Stimulated activated CD8-positive, alpha-beta memory T cell treated with anti-CD3 and anti-CD28 coated beads, Interleukin-4, amount 100 ng/mL, for 24 hours (primary cell): ENCODE data around the gene SLC22A13.
"Not testable (repeated sequence)": the region's sequence is repeated elsewhere in the genome, so short reads cannot be mapped to it uniquely, and the experiment has no call there.

Source experiments
- DNase-seq: peaks from one replicate; pipeline ENCODE4 v3.0.0-alpha.2; 2020; ENCODE audit warnings: low read depth

SLC22A13 gene, protein sequence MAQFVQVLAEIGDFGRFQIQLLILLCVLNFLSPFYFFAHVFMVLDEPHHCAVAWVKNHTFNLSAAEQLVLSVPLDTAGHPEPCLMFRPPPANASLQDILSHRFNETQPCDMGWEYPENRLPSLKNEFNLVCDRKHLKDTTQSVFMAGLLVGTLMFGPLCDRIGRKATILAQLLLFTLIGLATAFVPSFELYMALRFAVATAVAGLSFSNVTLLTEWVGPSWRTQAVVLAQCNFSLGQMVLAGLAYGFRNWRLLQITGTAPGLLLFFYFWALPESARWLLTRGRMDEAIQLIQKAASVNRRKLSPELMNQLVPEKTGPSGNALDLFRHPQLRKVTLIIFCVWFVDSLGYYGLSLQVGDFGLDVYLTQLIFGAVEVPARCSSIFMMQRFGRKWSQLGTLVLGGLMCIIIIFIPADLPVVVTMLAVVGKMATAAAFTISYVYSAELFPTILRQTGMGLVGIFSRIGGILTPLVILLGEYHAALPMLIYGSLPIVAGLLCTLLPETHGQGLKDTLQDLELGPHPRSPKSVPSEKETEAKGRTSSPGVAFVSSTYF

DNA sequence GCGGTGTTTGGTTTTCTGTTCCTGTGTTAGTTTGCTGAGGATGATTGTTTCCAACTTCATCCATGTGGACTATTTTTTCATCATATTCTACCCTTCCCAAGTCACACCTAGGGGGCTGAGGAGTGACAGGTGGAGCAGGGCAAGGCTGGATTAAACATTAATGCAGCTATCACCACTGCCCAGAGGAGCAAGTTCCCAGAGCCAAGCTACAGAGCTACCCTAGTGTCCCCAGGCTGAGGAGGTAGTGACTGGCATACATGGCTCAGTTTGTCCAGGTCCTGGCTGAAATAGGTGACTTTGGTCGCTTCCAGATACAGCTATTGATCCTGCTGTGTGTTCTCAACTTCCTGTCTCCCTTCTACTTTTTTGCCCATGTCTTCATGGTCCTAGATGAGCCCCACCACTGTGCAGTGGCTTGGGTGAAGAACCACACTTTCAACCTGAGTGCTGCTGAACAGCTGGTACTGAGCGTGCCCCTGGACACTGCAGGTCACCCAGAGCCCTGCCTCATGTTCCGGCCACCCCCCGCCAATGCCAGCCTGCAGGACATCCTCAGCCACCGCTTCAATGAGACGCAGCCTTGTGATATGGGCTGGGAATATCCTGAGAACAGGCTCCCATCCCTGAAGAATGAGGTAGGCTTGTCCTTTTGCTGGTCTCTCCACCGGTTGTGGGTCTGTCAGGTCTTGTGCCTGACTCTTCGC is at the start of gene SLC22A13:
TSS of gene SLC22A13 (plus strand) at position 209 of the 704 bp plus-strand sequence. CDS start at position 258, 49 bp downstream.
- no peak for DNase-seq

DNA sequence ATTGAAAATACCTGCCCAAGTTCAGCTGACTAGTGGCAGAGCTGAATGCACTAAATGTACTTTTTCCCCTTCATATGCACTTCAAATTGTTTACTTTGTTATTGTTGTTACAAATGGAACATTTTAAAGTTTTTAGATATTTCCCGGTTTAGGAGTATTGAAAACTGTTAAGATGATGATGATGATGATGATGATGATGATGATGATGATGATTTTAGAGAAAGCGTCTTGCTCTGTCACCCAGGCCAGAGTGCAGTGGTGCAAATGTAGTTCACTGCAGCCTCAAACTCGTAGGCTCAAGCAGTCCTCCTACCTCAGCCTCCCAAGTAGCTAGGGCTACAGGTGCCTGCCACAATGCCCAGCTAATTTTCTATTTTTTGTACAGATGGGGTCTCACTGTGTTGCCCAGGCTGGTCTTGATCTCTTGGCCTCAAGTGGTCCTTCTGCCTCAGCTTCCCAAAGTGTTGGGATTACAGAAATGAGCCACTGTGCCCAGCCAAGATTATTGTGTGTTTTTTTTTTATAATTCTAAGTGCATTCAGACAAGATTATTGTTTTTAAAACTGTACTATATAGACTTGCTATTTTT is 45.9 kb upstream of the SLC22A13 start:
- no peak for DNase-seq

DNA sequence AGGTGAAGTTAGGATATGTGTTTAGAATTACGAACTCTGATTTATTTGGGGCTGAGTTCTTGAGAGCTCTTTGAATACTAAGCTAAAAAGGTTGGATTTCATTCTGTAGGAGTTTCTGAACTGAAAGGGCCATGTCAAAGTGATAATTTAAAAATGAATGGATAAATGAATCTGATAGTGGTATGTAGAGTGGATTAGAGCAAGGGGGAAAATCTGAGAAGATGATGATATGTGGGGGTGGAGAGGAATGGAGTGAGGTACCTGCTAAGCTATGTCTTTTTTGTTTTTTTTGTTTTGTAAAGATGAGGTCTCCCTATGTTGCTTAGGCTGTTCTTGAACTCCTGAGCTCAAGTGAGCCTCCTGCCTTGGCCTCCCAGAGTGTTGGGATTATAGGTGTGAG is 44.6 kb upstream of the SLC22A13 start:
- DNase-seq: no peak

DNA sequence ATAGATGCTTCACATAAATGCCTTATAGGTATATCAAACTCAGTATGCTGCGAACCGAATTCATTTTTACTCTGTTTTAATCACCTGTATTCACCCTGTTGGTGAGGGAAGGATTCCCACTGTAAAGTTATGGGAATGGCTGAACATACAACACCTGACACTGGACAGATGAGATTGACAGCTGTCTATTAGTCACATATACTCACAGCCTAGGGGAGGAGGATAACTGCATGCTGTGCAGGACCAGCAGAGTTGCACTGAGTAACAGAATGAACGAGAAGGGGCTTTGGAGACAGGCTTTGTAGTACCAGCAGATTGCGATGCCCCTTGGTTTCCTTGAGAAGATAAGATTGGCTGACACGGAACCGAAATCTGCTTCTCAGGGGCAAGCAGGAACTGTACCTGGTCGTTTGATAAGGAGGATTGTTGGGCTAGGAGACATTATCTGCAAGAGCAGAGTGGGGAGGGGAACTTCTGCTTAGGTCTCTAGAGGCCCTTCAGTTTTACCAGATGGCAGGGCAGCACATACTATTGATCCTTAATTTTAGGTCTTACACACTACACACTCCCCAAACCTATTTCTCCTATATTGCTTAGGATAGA is 43.5 kb upstream of the SLC22A13 start:
- no peak for DNase-seq

DNA sequence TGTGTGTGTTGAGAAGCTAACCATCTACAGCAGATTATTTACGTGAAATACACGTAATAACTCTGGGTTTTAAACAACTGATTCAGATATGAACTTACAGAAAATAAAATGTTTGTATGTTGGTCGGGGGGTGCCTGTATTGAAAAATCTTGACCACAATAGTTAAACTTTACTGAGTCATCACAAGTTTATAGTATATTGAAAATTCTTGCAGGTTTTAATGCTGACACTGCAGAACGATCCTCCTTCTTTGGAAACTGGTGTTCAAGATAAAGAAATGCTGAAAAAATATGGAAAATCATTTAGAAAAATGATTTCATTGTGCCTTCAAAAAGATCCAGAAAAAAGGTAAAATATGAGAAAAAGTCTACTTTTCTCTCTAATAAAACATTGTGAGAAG is 41.3 kb upstream of the SLC22A13 start:
- no peak for DNase-seq

DNA sequence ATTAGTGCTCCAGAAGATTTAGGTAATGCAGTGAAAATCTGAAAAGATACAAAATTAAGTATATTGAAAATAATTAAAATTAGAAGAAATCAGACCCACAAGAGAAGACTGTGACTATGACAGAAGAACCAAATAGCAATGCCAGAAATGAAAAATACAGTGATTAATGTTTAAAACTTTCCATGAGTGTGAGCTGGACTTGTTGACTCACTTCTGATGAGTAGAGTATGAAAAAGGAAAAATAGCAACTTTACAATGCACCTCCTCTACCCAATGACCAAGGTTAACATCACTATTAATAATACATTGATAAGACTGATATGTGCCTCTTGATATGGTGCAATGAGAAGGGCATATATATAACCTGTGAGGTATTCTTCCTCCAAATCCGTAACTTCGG is 39.3 kb upstream of the SLC22A13 start:
- DNase-seq: no peak

DNA sequence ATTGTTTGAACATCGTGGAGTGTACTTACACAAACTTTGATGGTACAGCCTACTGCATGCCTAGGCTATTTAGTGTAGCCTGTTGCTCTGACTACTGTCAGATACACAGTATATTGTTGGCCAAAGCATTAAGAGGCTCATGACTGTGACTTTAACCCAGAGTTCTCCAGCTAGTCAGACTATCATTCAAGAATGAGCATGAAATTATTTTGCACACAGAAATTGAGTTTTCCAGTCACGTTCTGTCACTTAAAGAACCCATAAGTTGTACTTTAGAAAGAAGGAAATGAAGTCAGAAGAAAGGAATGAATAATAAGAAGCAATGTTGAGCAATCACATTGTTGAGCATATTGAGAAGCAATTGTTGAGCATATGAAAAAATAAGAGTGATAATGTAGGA is 37.6 kb upstream of the SLC22A13 start:
- DNase-seq: no peak

DNA sequence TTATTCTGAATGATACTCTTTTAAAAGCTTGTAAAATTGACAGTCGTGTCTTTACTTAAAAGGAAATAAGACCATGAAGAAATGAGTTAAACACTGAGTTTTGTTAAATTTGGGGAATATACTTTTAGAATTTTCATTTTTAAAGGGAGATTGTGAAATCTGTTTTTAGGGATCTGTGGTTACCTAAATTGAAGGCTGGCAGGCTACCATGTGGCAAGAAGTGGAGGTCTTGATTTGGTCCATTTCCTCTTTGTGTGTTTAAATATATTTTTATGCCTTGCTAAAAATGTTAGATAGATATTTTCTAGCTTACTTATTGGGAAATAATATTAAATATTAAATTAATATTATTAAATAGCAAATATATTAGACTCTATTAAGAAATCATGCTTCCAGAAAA is 36.6 kb upstream of the SLC22A13 start:
- no peak for DNase-seq

DNA sequence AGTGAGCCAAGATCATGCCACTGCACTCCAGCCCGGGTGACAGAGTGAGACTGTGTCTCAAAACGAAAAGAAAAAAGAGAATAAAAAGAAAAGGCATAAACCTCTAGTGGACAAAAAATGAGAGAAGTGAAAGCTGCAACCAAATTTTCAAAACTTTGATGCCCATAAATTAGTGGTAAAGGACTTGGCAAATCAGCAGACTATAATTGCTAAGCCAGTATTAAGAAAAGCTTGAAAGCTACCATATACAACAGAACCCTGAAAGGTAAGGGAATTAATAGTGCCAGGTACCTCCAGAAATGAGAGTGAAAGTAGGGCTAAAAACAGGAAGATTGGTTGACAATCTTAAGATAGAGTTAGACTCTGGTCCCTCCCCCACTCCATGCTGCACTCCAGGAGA is 32.9 kb upstream of the SLC22A13 start:
- DNase-seq: no peak

DNA sequence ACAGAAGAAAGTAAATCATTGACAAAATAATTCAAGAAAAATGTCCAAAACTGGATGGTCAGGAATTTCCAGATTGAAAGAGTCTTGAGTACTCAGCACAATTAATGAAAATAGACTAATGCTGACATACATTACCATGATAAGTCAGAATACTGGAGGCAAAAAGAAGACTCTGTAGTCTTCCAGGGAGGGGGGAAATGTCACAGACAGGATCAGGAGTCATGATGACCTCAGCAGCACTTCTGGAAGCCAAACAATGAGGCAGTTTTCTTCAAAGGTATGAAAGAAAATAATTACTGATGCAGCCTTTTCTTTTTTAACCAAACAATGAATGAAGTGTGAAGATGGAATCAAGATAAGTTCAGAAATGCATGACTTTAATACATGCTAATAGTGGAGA is 30.1 kb upstream of the SLC22A13 start:
- DNase-seq: no peak

DNA sequence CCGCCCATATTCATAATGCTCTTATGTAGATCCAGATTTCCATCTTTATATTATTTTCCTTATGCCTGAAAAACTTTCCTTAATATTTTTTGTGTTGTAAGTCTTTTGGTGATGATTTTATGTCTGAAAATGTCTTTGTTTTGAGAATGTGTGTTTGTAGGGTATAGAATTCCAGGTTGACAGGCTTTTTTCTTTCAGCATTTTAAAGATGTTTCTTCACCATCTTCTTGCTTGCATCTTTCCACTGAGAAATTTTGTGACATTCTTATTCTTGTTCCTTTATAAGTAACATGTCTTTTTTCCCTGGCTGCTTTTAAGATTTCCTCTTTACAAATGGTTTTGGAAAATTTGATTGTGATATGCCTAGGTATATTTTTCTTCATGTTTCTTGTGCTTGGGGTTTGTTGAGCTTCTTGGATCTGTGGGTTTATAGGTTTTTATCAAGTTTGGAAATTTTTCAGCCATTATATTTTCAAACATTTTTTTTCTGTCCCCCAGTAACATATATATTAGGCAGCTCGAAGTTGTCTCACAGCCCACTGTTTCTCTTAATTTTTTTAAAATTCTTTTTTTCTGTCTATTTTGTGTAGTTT is 27.1 kb upstream of the SLC22A13 start:
- DNase-seq: no peak

DNA sequence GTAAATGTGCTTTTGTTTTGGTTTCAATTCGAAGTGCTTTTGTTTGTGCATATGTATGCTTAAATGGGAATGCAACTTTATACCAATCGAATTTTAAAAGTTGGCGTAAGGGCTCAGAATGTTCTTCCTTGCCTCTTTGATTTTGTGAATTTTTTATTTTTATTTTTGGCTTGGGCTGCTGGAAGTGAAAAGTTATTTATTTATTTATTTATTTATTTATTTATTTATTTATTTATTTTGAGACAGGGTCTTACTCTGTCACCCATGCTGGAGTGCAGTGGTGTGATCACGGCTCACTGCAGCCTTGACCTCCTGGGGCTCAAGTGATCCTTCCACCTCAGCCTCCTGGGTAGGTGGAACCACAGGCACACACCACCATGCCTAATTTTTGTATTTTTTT is 22.8 kb upstream of the SLC22A13 start:
- DNase-seq: not testable (repeated sequence)

DNA sequence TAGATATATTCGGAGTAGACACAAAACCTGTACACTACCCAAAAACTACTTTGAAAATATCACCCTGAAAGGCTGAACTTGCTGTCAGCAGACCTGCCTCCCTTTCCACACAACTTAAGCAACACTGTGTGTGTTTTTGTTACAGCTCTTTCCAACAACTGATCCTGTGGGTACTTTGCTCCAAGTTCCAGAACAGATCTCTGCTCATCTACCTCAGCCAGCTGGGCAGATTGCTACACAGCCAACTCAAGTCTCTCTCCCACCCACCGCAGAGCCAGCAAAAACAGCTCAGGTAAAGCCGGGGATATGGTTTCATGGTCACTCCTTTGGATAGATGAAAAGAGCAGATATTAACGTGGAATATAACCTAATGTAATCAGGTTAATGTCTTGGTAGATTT is 19.7 kb upstream of the SLC22A13 start:
- DNase-seq: no peak

DNA sequence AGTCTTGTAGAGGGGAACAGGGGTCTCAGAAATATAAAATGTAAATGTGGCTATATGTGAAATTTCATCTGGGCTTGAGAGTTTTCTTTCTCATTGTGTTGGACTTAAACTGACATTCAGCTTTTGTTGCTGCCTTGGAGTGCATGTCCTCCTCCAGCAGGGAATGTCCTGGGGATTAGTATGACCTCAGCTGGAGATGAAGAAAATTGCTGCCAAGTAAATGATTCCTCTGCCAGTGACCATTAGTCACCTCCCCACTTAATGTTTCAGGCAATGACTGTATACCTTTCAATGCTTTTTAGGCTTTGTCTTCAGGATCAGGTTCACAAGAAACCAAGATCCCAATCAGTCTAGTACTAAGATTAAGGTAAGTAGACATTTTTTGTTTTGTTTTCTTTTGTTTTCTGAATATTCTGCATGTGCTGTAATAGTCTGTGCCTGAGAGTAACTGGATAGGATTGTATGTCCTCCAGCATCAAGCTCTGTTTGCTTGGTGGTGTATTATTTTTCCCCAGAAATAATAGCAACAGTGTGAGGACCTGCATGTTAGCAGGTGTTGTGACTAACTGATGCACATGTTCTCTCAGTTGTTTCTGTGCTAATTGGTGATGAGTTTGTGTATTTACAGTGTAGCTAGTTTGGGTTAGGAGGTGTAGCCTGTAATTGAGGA is 18.1 kb upstream of the SLC22A13 start:
- no peak for DNase-seq

DNA sequence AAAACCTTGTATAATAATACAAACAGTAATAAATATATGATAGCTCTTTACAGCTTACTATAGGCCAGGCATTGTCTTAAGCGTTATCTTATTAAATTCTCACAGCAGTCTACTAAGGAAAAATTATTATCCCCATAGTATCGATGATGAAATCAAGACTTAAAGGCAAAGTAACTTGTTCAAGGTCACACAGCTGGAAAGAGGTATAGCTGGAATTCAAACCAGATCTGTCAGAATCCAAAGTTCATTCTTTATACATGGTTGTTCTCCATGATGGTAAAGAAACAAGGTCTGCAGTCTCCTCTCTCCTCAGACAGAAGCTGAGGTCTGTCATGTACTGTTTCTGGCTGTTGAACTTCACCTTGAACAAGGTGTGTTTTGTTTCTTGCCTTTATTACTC is 15.4 kb upstream of the SLC22A13 start:
- DNase-seq: no peak

DNA sequence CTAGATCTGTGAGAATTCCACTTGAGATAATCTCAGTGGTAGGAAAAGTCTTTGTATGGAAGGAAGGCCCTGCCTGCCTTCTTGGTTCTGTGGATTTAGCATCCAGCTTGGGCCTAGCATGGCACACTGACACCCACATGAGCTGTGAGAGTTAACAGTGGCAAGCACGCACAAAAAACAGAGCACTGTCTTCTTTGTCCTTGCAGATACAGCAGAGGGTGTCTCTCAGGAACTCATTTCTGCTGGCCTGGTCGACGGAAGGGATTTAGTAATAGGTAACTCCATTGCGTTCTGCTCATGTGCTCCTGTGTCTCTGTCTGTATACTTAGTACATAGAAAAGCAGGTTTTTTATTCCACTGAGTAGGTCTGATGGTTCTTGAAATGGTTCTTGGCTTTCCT is 14.4 kb upstream of the SLC22A13 start:
- DNase-seq: no peak

DNA sequence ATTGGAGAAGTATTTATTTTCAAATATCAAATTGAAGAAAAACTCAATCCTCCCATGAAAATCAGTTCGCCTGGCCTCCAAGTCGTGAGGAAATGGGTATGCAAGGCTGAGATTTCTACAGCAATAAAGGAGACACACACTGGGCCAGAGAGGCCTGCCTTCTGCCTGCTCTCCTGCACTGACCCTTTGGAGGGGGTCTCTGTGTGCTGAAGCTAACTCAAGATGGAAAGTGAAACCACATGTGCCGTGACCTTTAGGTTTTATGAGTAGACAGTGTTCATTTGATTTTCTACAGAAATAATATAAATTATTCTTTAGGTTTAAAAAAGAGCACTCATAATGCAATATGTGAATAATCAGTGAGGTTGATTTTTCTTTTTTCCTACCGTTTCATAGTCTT is 11.9 kb upstream of the SLC22A13 start:
- no peak for DNase-seq

DNA sequence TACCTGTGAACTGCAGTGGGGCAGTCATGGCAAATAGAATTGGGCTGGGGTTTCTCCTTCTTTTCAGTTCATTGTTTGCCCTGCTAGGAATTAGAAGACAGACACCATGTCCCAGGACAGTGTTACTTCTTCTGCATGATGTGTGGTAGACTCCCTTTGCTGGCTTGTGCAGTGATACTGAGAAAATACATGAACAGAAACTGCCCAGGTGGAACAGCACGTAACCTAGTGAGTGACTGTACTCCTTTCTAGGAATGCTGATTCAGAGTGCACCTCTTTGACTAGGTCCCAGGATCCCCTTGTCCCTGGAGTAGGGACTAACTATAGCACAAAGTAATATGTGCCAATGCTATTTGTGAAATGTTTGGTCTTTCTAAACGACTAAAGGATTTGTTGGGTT is 10.7 kb upstream of the SLC22A13 start:
- DNase-seq: no peak

DNA sequence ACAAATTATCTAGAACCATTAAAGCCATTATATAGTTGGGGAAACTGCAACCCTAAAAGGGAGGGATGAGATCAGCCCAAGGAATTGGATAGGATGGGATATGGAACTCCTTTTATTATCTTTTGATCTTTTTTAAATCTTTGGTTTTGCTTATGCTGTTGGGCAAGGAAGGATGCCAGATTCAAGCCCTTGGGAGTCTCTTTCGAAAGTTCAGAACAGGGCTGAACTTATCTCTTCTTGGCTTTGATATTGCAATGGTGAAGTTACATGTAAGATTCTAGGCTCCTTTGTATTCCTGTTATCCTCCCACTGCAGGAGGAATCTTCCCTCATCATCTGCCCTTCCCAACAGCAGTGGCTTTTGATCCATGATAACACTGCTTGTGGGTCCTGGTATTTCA is 10.0 kb upstream of the SLC22A13 start:
- no peak for DNase-seq

DNA sequence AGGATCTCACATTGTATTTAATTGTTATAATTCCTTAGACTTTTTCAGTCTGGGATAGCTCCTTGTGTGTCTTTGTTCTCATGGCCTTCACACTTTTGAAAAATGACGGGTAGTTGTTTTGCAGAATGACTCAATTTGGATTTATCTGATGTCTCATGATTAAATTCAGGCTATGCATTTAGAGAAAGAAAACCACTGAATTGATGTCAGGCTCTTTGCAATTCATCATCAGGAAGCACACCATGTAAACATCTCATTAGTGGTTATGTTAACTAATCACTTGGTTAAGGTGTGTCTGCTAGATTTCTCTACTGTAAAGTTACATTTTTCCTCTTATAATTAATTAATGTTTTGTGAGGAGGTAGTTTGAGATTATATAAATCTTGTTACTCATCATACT is 8.0 kb upstream of the SLC22A13 start:
- no peak for DNase-seq

DNA sequence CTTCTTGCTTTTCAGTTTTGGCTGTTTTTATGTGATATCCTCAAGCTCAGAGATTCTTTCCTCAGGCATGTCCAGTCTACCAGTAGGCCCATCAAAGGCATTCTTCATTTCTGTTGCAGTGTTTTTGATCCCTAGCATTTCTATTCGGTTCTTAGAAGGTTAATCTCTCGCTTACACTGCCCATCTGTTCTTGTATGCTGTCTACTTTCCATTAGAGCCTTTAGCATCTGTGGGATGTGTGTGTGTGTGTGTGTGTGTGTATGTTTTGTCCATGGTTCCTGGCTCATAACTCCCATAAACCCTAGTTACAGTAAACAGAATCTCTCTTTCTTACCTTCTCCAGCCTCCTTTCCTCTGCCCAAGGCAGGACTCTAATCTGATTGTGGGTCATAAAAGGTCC is 5.1 kb upstream of the SLC22A13 start:
- no peak for DNase-seq

DNA sequence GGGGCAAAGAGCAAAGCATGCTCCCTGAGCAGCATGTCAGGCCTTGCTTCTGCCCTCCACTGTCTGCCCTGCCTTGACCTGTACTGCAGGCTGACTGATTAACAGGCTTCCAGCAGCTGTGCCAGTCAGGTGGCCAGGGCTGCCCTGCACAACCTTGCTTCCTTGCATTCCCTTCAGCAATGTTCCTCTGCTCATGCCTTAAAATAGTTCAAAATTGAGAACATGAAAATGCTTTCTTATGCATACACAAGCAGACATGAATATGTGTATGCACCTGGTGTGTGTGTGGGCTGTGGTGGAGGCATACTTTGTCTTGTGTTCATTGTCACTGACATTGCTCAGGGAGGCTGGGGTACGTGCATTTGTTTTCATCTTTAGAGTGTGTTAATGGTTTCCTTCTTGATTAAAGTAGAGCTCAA is 1.2 kb upstream of the SLC22A13 start:
- DNase-seq: no peak
